HepG2 (cell line): Measurements from ENCODE around the gene SMAD1. TPM values are rescaled to one million over a fixed set of nuclear protein-coding genes. Genes with fewer than 3 reads are reported as not detected.

Experiments used
- RFX5 ChIP-seq: IDR thresholded peaks from 2 replicates; pipeline ENCODE4 v1.6.1; 2011; ENCODE audit warnings: low read depth, low read length, improper control_type of control experiment
- SP140L ChIP-seq: sonication (generic); formaldehyde crosslinking; IDR thresholded peaks from 2 replicates; pipeline ENCODE4 v1.4.0; 2020; ENCODE audit warnings: missing genetic modification reagents, borderline replicate concordance
- polyA plus RNA-seq, 8 experiments: library from polyadenylated mRNA; depleted of rRNA in 3 of 8; stranded (reverse) in 7 of 8; unstranded in 1 of 8; fragments of >200 nt; fragmentation: Illumina TruSeq in 4 of 8; extraction: Trizol in 4 of 8; gene quantifications; 2 replicates each; pipeline versions ENCODE4 v1.2.1 to v1.2.3, GENCODE V29; 2011 to 2016; ENCODE audit warnings: low read depth in 4 of 8, missing spikeins in 1 of 8, mixed read lengths in 1 of 8; ENCODE audit not compliant: insufficient read depth in 1 of 8
- total RNA-seq, 5 experiments: library from RNA; depleted of rRNA; stranded (reverse); fragments of >200 nt; fragmentation: Illumina TruSeq; extraction: Trizol; gene quantifications; 2 replicates each; pipeline ENCODE4 v1.2.3, GENCODE V29; 2016; ENCODE audit warnings: low read depth in 1 of 5
- TF ChIP-seq, protein P1 (sequence below): sonication (generic); formaldehyde crosslinking; IDR thresholded peaks from 2 replicates; pipeline ENCODE4 v1.4.0; 2020; ENCODE audit warnings: mild to moderate bottlenecking, low read depth, missing genetic modification reagents
- TF ChIP-seq, protein P2 (sequence below): sonication (generic); formaldehyde crosslinking; IDR thresholded peaks from 2 replicates; pipeline ENCODE4 v1.5.0; 2020; ENCODE audit warnings: missing genetic modification reagents
- TF ChIP-seq, protein P3 (sequence below), 2 experiments: sonication (generic) in 1 of 2; formaldehyde crosslinking in 1 of 2; IDR thresholded peaks; 2 replicates each; pipeline versions ENCODE4 v1.4.0 to v1.6.1; 2016 to 2020; ENCODE audit warnings: borderline replicate concordance in 1 of 2, low read depth in 1 of 2, mild to moderate bottlenecking in 1 of 2, missing genetic modification reagents in 1 of 2
- TF ChIP-seq, protein P4 (sequence below): sonication (generic); formaldehyde crosslinking; IDR thresholded peaks from 2 replicates; pipeline ENCODE4 v1.9.0; 2021; ENCODE audit warnings: mild to moderate bottlenecking, missing genetic modification reagents

The SMAD1 gene
- total and polyA plus RNA-seq, 2 of the 13 experiments (the other 11 are each of a cell fraction or from before 2014, with no cell fraction given), result 12.7 to 16.6 TPM

DNA sequence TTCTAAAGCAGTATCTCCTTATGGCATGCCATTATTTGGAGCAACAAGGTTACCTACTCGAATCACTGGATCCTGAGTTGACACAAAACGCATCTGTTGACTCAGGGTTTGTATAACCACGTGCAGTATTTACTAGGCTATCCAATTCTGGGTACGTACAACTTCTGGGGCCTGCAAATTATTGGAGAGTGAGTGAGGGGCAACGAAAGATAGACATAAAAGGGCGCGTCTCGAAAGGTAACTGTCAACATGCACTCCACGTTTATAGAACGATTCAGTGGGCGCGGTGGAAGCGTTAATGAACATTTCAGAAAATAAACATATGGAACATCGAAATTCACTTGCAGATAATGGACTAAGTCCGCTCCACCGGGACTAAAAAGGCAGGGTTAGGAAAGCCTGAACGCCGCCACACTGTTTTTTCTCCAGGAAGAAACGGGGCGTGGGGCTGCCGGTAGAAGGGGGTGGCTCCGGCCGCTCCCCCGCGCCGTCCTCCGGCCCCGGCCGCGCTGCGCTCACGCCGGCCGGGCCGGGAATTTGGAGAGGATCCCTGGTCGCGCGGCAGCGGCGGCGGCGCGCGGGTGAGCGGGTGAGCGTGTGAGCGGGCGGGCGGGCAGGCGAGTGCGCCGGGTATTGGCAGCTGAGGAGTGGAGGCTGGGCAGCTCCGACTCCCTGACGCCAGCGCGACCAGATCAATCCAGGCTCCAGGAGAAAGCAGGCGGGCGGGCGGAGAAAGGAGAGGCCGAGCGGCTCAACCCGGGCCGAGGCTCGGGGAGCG is at the start of gene SMAD1 (continued):
- TF ChIP-seq, protein P1, sequence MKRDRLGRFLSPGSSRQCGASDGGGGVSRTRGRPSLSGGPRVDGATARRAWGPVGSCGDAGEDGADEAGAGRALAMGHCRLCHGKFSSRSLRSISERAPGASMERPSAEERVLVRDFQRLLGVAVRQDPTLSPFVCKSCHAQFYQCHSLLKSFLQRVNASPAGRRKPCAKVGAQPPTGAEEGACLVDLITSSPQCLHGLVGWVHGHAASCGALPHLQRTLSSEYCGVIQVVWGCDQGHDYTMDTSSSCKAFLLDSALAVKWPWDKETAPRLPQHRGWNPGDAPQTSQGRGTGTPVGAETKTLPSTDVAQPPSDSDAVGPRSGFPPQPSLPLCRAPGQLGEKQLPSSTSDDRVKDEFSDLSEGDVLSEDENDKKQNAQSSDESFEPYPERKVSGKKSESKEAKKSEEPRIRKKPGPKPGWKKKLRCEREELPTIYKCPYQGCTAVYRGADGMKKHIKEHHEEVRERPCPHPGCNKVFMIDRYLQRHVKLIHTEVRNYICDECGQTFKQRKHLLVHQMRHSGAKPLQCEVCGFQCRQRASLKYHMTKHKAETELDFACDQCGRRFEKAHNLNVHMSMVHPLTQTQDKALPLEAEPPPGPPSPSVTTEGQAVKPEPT (CRISPR knock-in tag), result no peak
- 0 out of 2 replicates have a peak, but pooled peaks have one; percentile 29 for TF ChIP-seq SP140L (CRISPR knock-in tag)
- TF ChIP-seq, protein P2, sequence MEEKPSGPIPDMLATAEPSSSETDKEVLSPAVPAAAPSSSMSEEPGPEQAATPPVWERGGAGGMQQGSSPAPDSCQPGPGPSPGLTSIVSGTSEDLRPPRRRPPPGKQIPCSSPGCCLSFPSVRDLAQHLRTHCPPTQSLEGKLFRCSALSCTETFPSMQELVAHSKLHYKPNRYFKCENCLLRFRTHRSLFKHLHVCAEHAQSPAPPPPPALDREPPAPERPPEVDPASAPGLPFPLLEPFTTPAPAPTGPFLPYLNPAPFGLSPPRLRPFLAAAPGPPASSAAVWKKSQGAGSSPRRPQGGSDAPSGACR (CRISPR knock-in tag), result no peak
- TF ChIP-seq, protein P3, sequence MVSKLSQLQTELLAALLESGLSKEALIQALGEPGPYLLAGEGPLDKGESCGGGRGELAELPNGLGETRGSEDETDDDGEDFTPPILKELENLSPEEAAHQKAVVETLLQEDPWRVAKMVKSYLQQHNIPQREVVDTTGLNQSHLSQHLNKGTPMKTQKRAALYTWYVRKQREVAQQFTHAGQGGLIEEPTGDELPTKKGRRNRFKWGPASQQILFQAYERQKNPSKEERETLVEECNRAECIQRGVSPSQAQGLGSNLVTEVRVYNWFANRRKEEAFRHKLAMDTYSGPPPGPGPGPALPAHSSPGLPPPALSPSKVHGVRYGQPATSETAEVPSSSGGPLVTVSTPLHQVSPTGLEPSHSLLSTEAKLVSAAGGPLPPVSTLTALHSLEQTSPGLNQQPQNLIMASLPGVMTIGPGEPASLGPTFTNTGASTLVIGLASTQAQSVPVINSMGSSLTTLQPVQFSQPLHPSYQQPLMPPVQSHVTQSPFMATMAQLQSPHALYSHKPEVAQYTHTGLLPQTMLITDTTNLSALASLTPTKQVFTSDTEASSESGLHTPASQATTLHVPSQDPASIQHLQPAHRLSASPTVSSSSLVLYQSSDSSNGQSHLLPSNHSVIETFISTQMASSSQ (IDR thresholded peaks at IDR 0.05; ENCODE audit: low read depth), result no peak
- TF ChIP-seq, protein P3 (CRISPR knock-in tag; IDR thresholded peaks at IDR 0.05; ENCODE audit: borderline replicate concordance), result 0 out of 2 replicates have a peak, but pooled peaks have one; percentile 36
- TF ChIP-seq, protein P4, sequence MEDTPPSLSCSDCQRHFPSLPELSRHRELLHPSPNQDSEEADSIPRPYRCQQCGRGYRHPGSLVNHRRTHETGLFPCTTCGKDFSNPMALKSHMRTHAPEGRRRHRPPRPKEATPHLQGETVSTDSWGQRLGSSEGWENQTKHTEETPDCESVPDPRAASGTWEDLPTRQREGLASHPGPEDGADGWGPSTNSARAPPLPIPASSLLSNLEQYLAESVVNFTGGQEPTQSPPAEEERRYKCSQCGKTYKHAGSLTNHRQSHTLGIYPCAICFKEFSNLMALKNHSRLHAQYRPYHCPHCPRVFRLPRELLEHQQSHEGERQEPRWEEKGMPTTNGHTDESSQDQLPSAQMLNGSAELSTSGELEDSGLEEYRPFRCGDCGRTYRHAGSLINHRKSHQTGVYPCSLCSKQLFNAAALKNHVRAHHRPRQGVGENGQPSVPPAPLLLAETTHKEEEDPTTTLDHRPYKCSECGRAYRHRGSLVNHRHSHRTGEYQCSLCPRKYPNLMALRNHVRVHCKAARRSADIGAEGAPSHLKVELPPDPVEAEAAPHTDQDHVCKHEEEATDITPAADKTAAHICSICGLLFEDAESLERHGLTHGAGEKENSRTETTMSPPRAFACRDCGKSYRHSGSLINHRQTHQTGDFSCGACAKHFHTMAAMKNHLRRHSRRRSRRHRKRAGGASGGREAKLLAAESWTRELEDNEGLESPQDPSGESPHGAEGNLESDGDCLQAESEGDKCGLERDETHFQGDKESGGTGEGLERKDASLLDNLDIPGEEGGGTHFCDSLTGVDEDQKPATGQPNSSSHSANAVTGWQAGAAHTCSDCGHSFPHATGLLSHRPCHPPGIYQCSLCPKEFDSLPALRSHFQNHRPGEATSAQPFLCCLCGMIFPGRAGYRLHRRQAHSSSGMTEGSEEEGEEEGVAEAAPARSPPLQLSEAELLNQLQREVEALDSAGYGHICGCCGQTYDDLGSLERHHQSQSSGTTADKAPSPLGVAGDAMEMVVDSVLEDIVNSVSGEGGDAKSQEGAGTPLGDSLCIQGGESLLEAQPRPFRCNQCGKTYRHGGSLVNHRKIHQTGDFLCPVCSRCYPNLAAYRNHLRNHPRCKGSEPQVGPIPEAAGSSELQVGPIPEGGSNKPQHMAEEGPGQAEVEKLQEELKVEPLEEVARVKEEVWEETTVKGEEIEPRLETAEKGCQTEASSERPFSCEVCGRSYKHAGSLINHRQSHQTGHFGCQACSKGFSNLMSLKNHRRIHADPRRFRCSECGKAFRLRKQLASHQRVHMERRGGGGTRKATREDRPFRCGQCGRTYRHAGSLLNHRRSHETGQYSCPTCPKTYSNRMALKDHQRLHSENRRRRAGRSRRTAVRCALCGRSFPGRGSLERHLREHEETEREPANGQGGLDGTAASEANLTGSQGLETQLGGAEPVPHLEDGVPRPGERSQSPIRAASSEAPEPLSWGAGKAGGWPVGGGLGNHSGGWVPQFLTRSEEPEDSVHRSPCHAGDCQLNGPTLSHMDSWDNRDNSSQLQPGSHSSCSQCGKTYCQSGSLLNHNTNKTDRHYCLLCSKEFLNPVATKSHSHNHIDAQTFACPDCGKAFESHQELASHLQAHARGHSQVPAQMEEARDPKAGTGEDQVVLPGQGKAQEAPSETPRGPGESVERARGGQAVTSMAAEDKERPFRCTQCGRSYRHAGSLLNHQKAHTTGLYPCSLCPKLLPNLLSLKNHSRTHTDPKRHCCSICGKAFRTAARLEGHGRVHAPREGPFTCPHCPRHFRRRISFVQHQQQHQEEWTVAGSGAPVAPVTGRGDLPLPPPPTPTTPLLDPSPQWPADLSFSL (CRISPR knock-in tag), result no peak
- TF ChIP-seq RFX5, result no peak
